ENCODE results near the gene NEU4.

The NEU4 gene

GRCh38 chr2:241836292-241836691 lies 27.3 kb downstream of the NEU4 start:
- DNase-seq, result no peak

- no peak for DNase-seq
These were observed 28.4 kb downstream of the NEU4 start for GRCh38 chr2:241837197-241837965.

GRCh38 chr2:241841181-241842066 lies 32.4 kb downstream of the NEU4 start:
- DNase-seq, result no peak

GRCh38 chr2:241842067-241842415 lies 33.0 kb downstream of the NEU4 start:
- DNase-seq, result no peak

- peak; percentile 65 for DNase-seq
These were observed 33.7 kb downstream of the NEU4 start for GRCh38 chr2:241842620-241843211.

GRCh38 chr2:241843321-241844065 lies 34.5 kb downstream of the NEU4 start:
- no peak for DNase-seq

- peak; percentile 78 for DNase-seq
These were observed 35.2 kb downstream of the NEU4 start for GRCh38 chr2:241844066-241844728.

GRCh38 chr2:241844831-241845578 lies 36.0 kb downstream of the NEU4 start:
- DNase-seq, result no peak

GRCh38 chr2:241846406-241846805 lies 37.4 kb downstream of the NEU4 start:
- no peak for DNase-seq

GRCh38 chr2:241848761-241849615 lies 40.0 kb downstream of the NEU4 start:
- no peak for DNase-seq

GRCh38 chr2:241849616-241850543 lies 40.9 kb downstream of the NEU4 start:
- DNase-seq, result no peak

GRCh38 chr2:241850544-241851324 lies 41.7 kb downstream of the NEU4 start:
- no peak for DNase-seq

GRCh38 chr2:241851325-241852115 lies 42.5 kb downstream of the NEU4 start:
- no peak for DNase-seq

GRCh38 chr2:241852116-241852980 lies 43.4 kb downstream of the NEU4 start:
- no peak for DNase-seq

- DNase-seq, result no peak
These were observed 44.1 kb downstream of the NEU4 start for GRCh38 chr2:241852981-241853631.

- no peak for DNase-seq
These were observed 44.8 kb downstream of the NEU4 start for GRCh38 chr2:241853651-241854341.
